Upper lobe of right lung (tissue), 1 donor: ENCODE measurements around the gene MREG. TPM values are rescaled to one million over a fixed set of nuclear protein-coding genes. Genes with fewer than 3 reads are reported as not detected.

Experiments used
- ATAC-seq: fragments of 200-7000 bp; cut with Tn5 transposase; one replicate; pipeline ENCODE4 v1.9.1; 2020; ENCODE audit warnings: mild to moderate bottlenecking, moderate library complexity
- DNase-seq: peaks from one replicate; pipeline ENCODE4 v3.0.0-alpha.2; 2020
- H3K27ac ChIP-seq: fragments of 200-600 bp; one replicate; pipeline ENCODE4 v1.8.0; 2022
- H3K27me3 ChIP-seq: fragments of 200-600 bp; one replicate; pipeline ENCODE4 v1.8.0; 2022; ENCODE audit warnings: mild to moderate bottlenecking
- H3K36me3 ChIP-seq: fragments of 200-600 bp; one replicate; pipeline ENCODE4 v1.8.0; 2022
- H3K4me1 ChIP-seq: fragments of 200-600 bp; one replicate; pipeline ENCODE4 v1.8.0; 2022
- H3K4me3 ChIP-seq: fragments of 200-600 bp; one replicate; pipeline ENCODE4 v1.8.0; 2022; ENCODE audit warnings: mild to moderate bottlenecking
- H3K9me3 ChIP-seq: fragments of 200-600 bp; one replicate; pipeline ENCODE4 v1.8.0; 2022
- intact Hi-C: fragments of 100-400 bp; cut with DNase I; formaldehyde crosslinking; loops from one replicate; pipeline ENCODE4 v1.11.0; 2022
- total RNA-seq: library from RNA; stranded (reverse); fragmentation: NEBNext Ultra II Directional; extraction: Animal tissue kit (Norgen Biotek cat#: 25700); gene quantifications from one replicate; pipeline ENCODE4 v1.2.1, GENCODE V29; 2021
- TF ChIP-seq, protein P1 (sequence below): fragments of 200-600 bp; IDR thresholded peaks from one replicate; pipeline ENCODE4 v1.8.0; 2022; ENCODE audit warnings: antibody characterized with exemption
- donor health status: DM: no; HTN: yes; CAD: no; lungs with severe emphysema.

The MREG gene
- total RNA-seq, 1 donor from 2014 or later = 16.8 TPM

DNA sequence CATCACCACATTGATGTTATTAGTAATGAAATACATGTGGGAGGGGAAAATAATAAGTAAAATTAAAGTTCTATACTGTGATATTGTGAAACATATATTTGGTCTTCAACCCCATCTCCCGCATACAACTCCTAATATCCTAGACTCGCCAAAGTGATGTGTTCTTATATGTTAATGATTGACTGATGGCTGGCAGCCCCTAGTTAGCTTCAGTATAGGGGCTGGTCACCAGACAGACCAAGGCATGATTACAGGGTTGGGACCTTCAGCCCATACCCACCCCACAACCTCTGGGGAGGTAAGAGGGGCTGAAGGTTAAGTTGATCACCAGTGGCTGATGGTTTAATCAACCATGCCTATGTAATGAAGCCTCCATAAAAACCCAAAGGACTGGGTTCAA lies 28.1 kb upstream of the MREG start:
- no peak for DNase-seq
- H3K4me3 ChIP-seq = no peak overlapping the region
- H3K36me3 ChIP-seq = peaks cover 33% of the 10 kb centered on the region
- H3K27ac ChIP-seq = no peak overlapping the region
- H3K27me3 ChIP-seq = no peaks in the 10 kb centered on the region
- intact Hi-C loops = no loop called here
- TF ChIP-seq, protein P1, sequence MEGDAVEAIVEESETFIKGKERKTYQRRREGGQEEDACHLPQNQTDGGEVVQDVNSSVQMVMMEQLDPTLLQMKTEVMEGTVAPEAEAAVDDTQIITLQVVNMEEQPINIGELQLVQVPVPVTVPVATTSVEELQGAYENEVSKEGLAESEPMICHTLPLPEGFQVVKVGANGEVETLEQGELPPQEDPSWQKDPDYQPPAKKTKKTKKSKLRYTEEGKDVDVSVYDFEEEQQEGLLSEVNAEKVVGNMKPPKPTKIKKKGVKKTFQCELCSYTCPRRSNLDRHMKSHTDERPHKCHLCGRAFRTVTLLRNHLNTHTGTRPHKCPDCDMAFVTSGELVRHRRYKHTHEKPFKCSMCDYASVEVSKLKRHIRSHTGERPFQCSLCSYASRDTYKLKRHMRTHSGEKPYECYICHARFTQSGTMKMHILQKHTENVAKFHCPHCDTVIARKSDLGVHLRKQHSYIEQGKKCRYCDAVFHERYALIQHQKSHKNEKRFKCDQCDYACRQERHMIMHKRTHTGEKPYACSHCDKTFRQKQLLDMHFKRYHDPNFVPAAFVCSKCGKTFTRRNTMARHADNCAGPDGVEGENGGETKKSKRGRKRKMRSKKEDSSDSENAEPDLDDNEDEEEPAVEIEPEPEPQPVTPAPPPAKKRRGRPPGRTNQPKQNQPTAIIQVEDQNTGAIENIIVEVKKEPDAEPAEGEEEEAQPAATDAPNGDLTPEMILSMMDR = no peak
- ATAC-seq = no peak
- no peaks in the 10 kb centered on the region for H3K9me3 ChIP-seq
- H3K4me1 ChIP-seq = no peaks in the 10 kb centered on the region

- intact Hi-C loops = no loop called here
These were observed 26.6 kb upstream of the MREG start for GRCh38 chr2:216039918-216040317.

DNA sequence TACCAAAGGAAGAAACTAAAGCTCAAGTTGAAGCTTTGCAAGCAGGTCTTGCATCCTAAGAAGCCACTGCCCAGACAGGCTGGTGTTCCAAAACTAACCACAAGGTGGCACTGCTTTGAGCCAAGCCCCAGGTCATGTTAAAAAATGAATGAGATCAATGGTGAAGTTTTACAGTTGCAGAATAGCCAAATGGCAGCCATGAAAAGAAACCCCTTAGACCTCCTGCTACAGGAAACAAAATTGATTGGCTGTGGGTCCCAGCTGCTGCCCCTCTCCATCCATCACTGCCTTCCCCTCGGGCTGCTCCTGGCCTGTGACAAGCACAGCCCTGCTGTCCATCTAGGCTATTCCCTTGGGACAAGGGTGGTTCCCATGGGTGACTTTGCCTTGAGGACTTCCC lies 20.7 kb upstream of the MREG start:
- Histone ChIP-seq H3K4me1 (no peaks in the 10 kb centered on the region), H3K36me3 (peaks cover 19% of the 10 kb centered on the region), H3K9me3 (no peaks in the 10 kb centered on the region), H3K27ac (no peak overlapping the region), H3K4me3 (no peak overlapping the region), H3K27me3 (no peaks in the 10 kb centered on the region)
- DNase-seq (no peak), ATAC-seq (peak; percentile 91)
- intact Hi-C loops = no loop called here
- TF ChIP-seq, protein P1 = peak; percentile 93

More at GRCh38 chr2:216039918-216040317, 26.6 kb upstream of the MREG start:
- Histone ChIP-seq H3K4me1 (no peaks in the 10 kb centered on the region), H3K4me3 (no peak overlapping the region), H3K36me3 (peaks cover 34% of the 10 kb centered on the region), H3K9me3 (no peaks in the 10 kb centered on the region), H3K27me3 (no peaks in the 10 kb centered on the region), H3K27ac (no peak overlapping the region)
- ATAC-seq = no peak
- DNase-seq = no peak
- TF ChIP-seq, protein P1 = no peak

- ATAC-seq = no peak
- H3K4me1 ChIP-seq = no peaks in the 10 kb centered on the region
- no peaks in the 10 kb centered on the region for H3K9me3 ChIP-seq
- H3K27me3 ChIP-seq = no peaks in the 10 kb centered on the region
- no peak for DNase-seq
- intact Hi-C loops = no loop called here
- no peak overlapping the region for H3K27ac ChIP-seq
- H3K4me3 ChIP-seq = no peak overlapping the region
- TF ChIP-seq, protein P1 = no peak
- peaks cover 22% of the 10 kb centered on the region for H3K36me3 ChIP-seq
These were observed 20.1 kb upstream of the MREG start for GRCh38 chr2:216033403-216033802.

DNA sequence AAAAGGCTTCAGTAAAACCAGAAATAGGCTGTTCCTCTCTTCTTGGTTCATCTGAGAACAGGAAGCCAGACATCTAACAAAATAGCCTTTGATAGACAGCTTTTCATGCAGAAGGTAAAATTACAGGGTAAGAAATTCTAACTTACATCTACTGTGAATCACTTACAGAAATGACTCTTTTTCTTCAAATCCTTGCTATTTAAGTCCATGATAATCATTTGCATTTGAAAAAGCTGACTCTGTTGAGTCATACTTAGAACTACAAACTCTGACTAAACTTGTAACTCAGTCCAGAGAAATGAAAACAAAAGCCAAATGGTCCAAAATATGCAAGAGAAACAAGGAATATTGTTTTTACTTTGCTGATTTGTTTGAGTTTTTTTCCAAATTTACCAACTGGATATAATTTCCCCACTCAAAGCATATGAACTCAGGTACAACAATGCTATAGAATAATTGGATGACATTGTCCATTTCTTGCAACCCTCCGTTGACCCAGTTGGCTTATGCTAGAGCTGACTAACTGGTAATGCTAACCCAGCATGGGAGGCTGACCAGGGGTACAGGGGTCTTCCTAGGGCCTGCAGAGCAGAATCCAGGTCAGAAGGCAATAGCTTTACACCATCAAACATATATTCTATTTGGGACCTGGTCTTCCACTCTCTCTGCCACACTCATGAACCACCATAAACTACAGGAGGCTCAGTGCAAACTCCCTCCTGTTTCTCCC lies 18.8 kb upstream of the MREG start:
- no peaks in the 10 kb centered on the region for H3K27me3 ChIP-seq
- no peaks in the 10 kb centered on the region for H3K4me1 ChIP-seq
- ATAC-seq (no peak), DNase-seq (no peak)
- H3K36me3 ChIP-seq = peaks cover 17% of the 10 kb centered on the region
- intact Hi-C loops = no loop called here
- no peak overlapping the region for H3K27ac ChIP-seq
- H3K4me3 ChIP-seq = no peak overlapping the region
- TF ChIP-seq, protein P1 = no peak
- H3K9me3 ChIP-seq = no peaks in the 10 kb centered on the region
